HG02678 (cell line): ENCODE results near the gene LMO7.
A peak's percentile ranks its signal among the peaks of the same experiment; 100 is the strongest.

Source experiments
- ATAC-seq: cut with Tn5 transposase; IDR thresholded peaks from one replicate; pipeline ENCODE4 v1.9.1; 2021; ENCODE audit warnings: mild to moderate bottlenecking, moderate library complexity; ENCODE audit not compliant: unreplicated experiment

The LMO7 gene

DNA sequence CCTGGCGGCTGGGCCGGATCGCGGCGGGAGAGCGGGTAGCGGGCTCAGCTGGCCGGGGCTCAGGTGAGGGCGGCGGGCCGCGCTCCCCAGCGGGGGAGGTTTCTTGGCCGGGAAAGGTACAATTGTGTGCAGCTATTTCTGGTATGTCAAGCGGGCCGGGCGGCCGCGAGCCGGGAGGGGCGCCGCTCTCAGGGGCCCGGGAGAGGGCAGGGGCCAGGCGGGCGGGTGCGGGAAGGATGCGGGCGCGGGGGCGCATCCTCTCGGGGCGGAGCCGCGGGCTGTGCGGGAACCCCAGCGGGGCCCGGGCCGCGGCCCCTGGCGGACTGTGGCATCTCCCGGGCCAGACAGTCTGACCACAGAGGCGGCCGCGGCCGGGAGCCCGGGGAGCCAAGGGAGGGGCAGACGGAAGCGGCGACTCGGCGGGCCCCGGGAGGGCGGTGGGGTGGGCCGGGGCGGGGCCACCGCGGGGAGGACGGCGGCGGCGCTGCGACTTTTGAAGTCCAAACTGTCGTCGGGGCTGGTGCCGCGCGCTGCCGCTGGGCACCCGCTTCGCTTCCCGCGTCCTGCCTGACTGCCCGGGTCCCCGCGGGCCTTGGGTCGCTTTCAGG is at the start of gene LMO7:
LMO7 (plus strand) TSS at position 503 of the 608 bp plus-strand sequence. CDS start 328 bp downstream, outside the sequence.
- peak; percentile 59 for ATAC-seq

DNA sequence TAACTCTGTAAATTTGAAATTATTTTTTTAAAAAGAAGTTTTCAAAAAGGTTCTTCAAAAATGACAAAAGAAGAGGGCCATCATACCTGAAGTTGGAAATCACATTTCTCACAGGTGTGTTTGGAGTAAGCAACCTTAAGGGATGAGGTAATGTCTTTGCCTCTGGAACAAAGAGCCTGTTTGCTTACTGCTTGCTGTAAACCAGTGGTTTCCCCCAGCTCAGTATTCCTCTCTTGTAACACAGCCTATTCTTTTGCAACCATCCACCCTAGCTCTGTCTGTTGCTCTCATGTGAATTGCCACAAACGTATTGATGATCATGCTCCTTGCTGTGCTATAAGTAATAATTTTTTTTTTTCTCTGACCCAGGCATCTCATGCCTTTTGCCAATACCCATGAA is 48.5 kb upstream of the LMO7 start:
- ATAC-seq = no peak

DNA sequence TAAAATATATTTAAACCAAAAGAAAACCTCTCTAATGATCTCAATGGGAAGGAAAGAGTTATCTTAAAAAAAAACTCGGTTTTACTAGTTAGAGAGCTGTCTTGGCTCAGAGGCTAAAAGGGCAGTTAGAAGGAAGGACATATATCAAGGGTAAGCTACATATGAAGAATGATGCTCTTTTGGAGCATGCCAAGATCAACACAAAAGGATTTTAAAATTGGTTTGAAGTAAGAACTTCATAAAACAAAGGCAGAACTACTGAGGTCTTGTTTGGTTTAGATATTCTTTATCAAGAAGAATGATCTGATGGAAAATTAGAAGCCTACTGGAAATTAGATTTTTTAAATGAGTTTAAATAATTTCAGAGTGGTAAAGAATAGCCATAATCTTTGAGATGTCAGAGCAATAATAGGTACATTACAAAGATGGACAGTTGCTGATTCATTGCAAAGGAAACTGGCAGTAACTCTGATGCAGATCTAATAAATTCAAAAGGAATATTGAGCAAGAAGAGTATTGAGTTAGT is 39.4 kb upstream of the LMO7 start:
- no peak for ATAC-seq

DNA sequence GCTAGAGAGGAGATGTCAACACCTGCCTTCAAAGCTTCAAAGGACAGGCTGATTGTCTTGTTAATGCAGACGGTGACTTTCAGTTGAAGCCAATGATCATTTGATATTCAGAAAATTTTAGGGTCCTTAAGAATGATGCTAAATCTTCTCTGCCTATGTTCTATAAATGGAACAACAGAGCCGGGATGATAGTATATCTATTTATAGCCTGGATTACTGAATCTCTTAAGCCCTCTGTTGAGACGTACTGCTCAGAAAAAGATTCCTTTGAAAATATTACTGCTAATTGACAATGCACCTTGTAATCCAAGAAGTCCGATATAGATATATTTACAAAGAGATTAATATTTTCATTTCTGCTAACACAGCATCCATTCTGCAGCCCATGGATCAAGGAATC is 35.8 kb upstream of the LMO7 start:
- ATAC-seq = no peak

GRCh38 chr13:75603038-75603437 is 33.1 kb upstream of the LMO7 start:
- no peak for ATAC-seq

DNA sequence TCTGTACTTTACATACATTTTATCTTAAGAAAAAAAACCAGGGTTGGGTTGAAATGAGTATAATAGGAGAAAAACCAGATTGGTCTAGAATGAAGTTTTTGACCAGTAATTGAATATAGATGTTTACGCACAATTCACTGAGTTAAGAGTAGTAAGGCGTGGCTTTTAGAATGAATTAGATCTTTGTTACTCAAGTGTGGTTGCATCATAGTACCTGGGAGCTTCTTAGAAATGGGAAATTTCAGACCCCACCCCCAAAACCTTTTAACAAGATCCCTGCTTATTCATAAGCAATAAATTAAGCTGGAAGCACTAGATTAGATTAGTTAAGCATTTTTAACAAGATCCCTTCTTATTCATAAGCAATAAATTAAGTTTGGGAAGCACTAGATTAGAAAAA is 28.7 kb upstream of the LMO7 start:
- ATAC-seq = no peak

DNA sequence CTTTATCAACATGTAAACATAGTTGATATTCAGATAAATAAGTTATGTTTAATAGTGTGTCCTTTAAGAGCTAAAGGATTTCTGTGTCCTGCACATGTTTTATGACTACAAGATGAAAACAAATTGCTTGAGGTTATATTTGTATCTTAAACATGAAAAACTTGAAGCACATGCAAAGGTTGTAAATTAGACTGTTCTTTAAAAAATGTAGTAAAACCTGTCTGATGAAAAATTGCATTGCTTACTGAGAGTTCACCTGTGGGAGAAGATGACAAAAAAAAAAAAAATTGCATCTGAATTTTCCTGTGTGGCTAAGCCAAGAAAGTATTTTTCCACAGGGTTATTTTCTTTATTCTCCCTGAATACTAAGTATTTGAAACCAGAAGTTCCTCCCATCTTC is 25.7 kb upstream of the LMO7 start:
- no peak for ATAC-seq

- no peak for ATAC-seq
Observed at GRCh38 chr13:75612354-75612753, 23.8 kb upstream of the LMO7 start.

GRCh38 chr13:75617230-75617629 is 18.9 kb upstream of the LMO7 start:
- no peak for ATAC-seq

- no peak for ATAC-seq
Observed at GRCh38 chr13:75618308-75618707, 17.8 kb upstream of the LMO7 start.

- no peak for ATAC-seq
Observed at GRCh38 chr13:75620020-75620419, 16.1 kb upstream of the LMO7 start.

GRCh38 chr13:75621147-75621546 is 15.0 kb upstream of the LMO7 start:
- no peak for ATAC-seq

GRCh38 chr13:75628801-75629200 is 7.3 kb upstream of the LMO7 start:
- ATAC-seq = no peak

- ATAC-seq = no peak
Observed at GRCh38 chr13:75633285-75633684, 2.8 kb upstream of the LMO7 start.

GRCh38 chr13:75635101-75635827 is 866 bp upstream of the LMO7 start:
- ATAC-seq = no peak

- peak; percentile 50 for ATAC-seq
Observed at GRCh38 chr13:75636436-75637180, 478 bp downstream of the LMO7 start.

GRCh38 chr13:75637181-75637750 is 1.1 kb downstream of the LMO7 start:
- ATAC-seq = no peak

- no peak for ATAC-seq
Observed at GRCh38 chr13:75639454-75639853, 3.3 kb downstream of the LMO7 start.

DNA sequence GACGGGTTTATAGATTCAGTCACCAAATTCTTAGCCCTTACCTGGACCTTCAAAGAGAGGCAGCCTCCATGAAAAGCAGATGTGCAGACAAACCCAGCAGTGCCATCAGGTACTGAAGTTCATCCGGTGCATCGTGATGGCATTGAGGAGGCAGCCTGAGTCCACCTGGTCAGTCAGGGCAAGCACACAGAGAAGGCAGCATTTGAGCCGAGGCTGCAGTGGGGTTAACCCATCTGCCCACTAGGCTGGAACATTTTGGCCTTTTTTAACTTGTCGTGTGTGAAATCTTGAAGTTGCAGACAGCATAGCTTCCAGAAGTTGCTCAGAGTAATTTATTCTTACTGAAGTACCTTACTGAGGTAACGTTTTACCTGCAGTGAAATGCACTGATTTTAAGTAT is 4.9 kb downstream of the LMO7 start:
- ATAC-seq = no peak

DNA sequence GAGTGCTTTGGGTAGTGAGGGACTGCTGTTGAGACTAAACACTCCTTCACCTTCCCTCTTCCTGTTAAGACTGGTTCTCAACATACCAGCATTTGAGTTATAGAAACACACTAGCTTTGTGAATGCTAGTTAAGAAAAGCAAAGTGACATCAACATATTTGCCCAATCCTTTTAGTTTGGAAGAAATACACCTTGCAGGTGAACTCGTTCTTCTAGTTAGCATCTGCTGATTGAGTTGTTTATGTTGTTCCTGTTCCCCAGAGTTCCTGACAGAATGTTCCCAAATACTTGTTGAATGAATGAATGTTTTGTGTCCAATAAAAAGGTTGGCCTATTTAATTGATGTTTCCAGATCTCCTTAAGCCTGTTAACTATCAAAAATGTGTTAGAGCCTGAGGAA is 7.1 kb downstream of the LMO7 start:
- ATAC-seq = no peak

DNA sequence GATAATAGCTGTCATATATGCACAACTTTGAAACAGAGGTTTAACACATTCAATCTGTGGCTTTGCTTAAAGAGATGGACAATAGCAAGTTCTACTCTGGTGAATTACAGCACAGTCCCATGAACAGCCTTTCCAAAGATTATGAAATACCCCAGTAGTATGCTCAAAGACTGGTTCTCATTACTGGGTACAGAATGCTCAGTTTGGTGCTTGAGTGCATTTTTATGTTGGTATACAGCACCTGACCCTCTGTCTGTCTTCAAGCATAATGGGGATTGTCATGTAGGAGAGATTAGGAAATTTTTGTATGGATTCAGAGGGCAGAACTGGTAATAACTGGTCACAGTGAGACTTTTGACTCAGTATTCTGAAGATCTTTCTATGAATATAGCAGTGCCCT is 7.6 kb downstream of the LMO7 start:
- no peak for ATAC-seq
